ENCODE data around the gene CASQ2.

GRCh38 chr1:115669886-115670285 is 98.6 kb downstream of the CASQ2 start:
- TF ChIP-seq POLR2A (IDR thresholded peaks at IDR 0.05; ENCODE audit: low read depth, low read length) (no peak), POLR2AphosphoS5 (IDR thresholded peaks at IDR 0.05; ENCODE audit: low read depth, low read length) (no peak), PAX5 (IDR thresholded peaks at IDR 0.05; ENCODE audit: insufficient read depth, low read length, severe bottlenecking) (no peak), TAF1 (IDR thresholded peaks at IDR 0.05; ENCODE audit: low read depth, low read length) (no peak)
